Transverse colon (tissue), 4 donors: ENCODE data around the gene PLA2G2D. TPM values are rescaled to one million over a fixed set of nuclear protein-coding genes. Genes with fewer than 3 reads are reported as not detected.

Experiments
- DNase-seq: peaks from one replicate; pipeline ENCODE4 v3.0.0-alpha.2; 2019
- H3K27ac ChIP-seq, 4 donors: fragments of 200-600 bp; sonication (generic); 2 replicates each; pipeline ENCODE4 v1.5.1; 2016 to 2018; ENCODE audit warnings: inconsistent platforms in 4 of 4
- H3K27me3 ChIP-seq: fragments of 200-600 bp; sonication (generic); 2 replicates; pipeline ENCODE4 v1.5.1; 2017; ENCODE audit warnings: inconsistent platforms
- H3K36me3 ChIP-seq, 4 donors: fragments of 200-600 bp; sonication (generic); 2 replicates each; pipeline ENCODE4 v1.5.1; 2017 to 2019; ENCODE audit warnings: inconsistent platforms in 4 of 4
- H3K4me1 ChIP-seq, 4 donors: fragments of 200-600 bp; sonication (generic); 2 replicates each; pipeline ENCODE4 v1.5.1; 2017 to 2020; ENCODE audit warnings: inconsistent platforms in 4 of 4
- H3K4me3 ChIP-seq, 4 donors: fragments of 200-600 bp; sonication (generic); 1 replicate in 1 of 4; 2 replicates in 3 of 4; pipeline versions ENCODE4 v1.5.1 to v1.6.1; 2017 to 2019; ENCODE audit warnings: inconsistent platforms in 4 of 4
- H3K9me3 ChIP-seq, 2 donors: fragments of 200-600 bp; sonication (generic); 2 replicates each; pipeline ENCODE4 v1.5.1; 2017 to 2019; ENCODE audit warnings: inconsistent platforms in 2 of 2
- CTCF ChIP-seq, 5 experiments: fragments of 200-600 bp in 3 of 5; fragments of 450-650 bp in 2 of 5; sonication (generic) in 3 of 5; IDR thresholded peaks; 1 replicate in 2 of 5; 2 replicates in 3 of 5; pipeline ENCODE4 v1.5.1; 2016 to 2017; ENCODE audit warnings: antibody characterized with exemption in 5 of 5, inconsistent platforms in 3 of 5, mild to moderate bottlenecking in 2 of 5, moderate library complexity in 1 of 5
- EP300 ChIP-seq: sonication (generic); formaldehyde crosslinking; IDR thresholded peaks from one replicate; pipeline ENCODE4 v1.6.1; 2017; ENCODE audit warnings: antibody characterized with exemption, low read depth
- POLR2A ChIP-seq: fragments of 450-650 bp; IDR thresholded peaks from one replicate; pipeline ENCODE4 v1.6.1; 2016; ENCODE audit warnings: antibody characterized with exemption, mild to moderate bottlenecking, moderate library complexity
- POLR2AphosphoS5 ChIP-seq, 3 donors: sonication (generic); formaldehyde crosslinking; IDR thresholded peaks; one replicate each; pipeline ENCODE4 v1.6.1; 2016; ENCODE audit warnings: antibody characterized with exemption in 3 of 3
- WGBS, 2 donors: methylation state at CpG; one replicate each; pipeline ENCODE4 v1.1.5; 2018; ENCODE audit warnings: low coverage in 1 of 2; 5-methylcytosine and 5-hydroxymethylcytosine counted together
- in situ Hi-C, 4 donors: fragments of 200-750 bp; cut with MboI; loops; one replicate each; pipeline versions ENCODE4 v1.15.0 to v1.15.1; 2017; ENCODE audit warnings: low sequenced_read_pairs in 3 of 4, low pct_ligation_motif_present in 1 of 4, low pct_unique_long_range_greater_than_20kb in 1 of 4
- intact Hi-C: fragments of 100-400 bp; cut with DNase I; formaldehyde crosslinking; loops from one replicate; pipeline ENCODE4 v1.15.1; 2023; ENCODE audit warnings: low total_unique reads
- total RNA-seq, 4 donors: library from RNA; depleted of rRNA; stranded (reverse); fragments of >200 nt; gene quantifications; one replicate each; pipeline ENCODE4 v1.1.0, GENCODE V29; 2016

PLA2G2D gene
- total RNA-seq, 4 donors from 2014 or later = 0.16 TPM; not detected in 3

GRCh38 chr1:20117236-20117635, 2.1 kb downstream of the PLA2G2D start:
- Histone ChIP-seq H3K9me3 (no peaks in the 10 kb centered on the region), H3K27me3 (no peaks in the 10 kb centered on the region), H3K27ac (no peak overlapping the region), H3K4me3 (no peak overlapping the region), H3K36me3 (no peaks in the 10 kb centered on the region), H3K4me1 (no peaks in the 10 kb centered on the region)
- TF ChIP-seq CTCF (IDR thresholded peaks at IDR 0.05) (no peak), EP300 (no peak), POLR2AphosphoS5 (IDR thresholded peaks at IDR 0.05) (no peak), POLR2A (no peak)
- intact Hi-C loops (no loop called here), in situ Hi-C loops (no loop called here)
- DNase-seq = no peak

- no peak for DNase-seq
- Histone ChIP-seq H3K27ac (no peak overlapping the region), H3K27me3 (no peaks in the 10 kb centered on the region), H3K36me3 (no peaks in the 10 kb centered on the region), H3K4me1 (no peaks in the 10 kb centered on the region), H3K9me3 (no peaks in the 10 kb centered on the region), H3K4me3 (no peak overlapping the region)
- TF ChIP-seq POLR2AphosphoS5 (IDR thresholded peaks at IDR 0.05) (no peak), EP300 (no peak), CTCF (IDR thresholded peaks at IDR 0.05) (no peak), POLR2A (no peak)
- intact Hi-C loops (no loop called here), in situ Hi-C loops (no loop called here)
- WGBS, 2 donors = 70 to 89% methylated on average over 2 to 7 of the region's 7 CpGs
Observed at GRCh38 chr1:20115916-20116315, 3.4 kb downstream of the PLA2G2D start.

GRCh38 chr1:20115479-20115878, 3.9 kb downstream of the PLA2G2D start:
- Histone ChIP-seq H3K4me1 (no peaks in the 10 kb centered on the region), H3K27me3 (no peaks in the 10 kb centered on the region), H3K36me3 (no peaks in the 10 kb centered on the region), H3K9me3 (no peaks in the 10 kb centered on the region), H3K27ac (no peak overlapping the region), H3K4me3 (no peak overlapping the region)
- TF ChIP-seq CTCF (IDR thresholded peaks at IDR 0.05) = no peak
- no peak for TF ChIP-seq POLR2A
- TF ChIP-seq POLR2AphosphoS5 (IDR thresholded peaks at IDR 0.05) = no peak
- TF ChIP-seq EP300 = no peak
- in situ Hi-C loops (no loop called here), intact Hi-C loops (no loop called here)
- DNase-seq = no peak
- 85 to 100% methylated on average over 1 to 4 of the region's 4 CpGs for WGBS, 2 donors

GRCh38 chr1:20114021-20114648, 5.2 kb downstream of the PLA2G2D start:
- no peaks in the 10 kb centered on the region for H3K27me3 ChIP-seq
- DNase-seq = no peak
- H3K9me3 ChIP-seq = no peaks in the 10 kb centered on the region
- H3K27ac ChIP-seq = no peak overlapping the region
- H3K36me3 ChIP-seq = no peaks in the 10 kb centered on the region
- no peak overlapping the region for H3K4me3 ChIP-seq
- WGBS, 2 donors = 79 to 86% methylated on average over 3 to 15 of the region's 15 CpGs
- no peaks in the 10 kb centered on the region for H3K4me1 ChIP-seq
- TF ChIP-seq CTCF (IDR thresholded peaks at IDR 0.05) = no peak
- TF ChIP-seq POLR2A = no peak
- TF ChIP-seq EP300 = no peak
- no peak for TF ChIP-seq POLR2AphosphoS5 (IDR thresholded peaks at IDR 0.05)
- in situ Hi-C loops (no loop called here), intact Hi-C loops (no loop called here)
